ENCODE results near the gene SLC22A31. TPM values are rescaled to one million over a fixed set of nuclear protein-coding genes. Genes with fewer than 3 reads are reported as not detected.
A peak's percentile ranks its signal among the peaks of the same experiment; 100 is the strongest.

The SLC22A31 gene
- total and polyA plus RNA-seq, 2 experiments from 2014 or later = 2.1 to 13.8 TPM

DNA sequence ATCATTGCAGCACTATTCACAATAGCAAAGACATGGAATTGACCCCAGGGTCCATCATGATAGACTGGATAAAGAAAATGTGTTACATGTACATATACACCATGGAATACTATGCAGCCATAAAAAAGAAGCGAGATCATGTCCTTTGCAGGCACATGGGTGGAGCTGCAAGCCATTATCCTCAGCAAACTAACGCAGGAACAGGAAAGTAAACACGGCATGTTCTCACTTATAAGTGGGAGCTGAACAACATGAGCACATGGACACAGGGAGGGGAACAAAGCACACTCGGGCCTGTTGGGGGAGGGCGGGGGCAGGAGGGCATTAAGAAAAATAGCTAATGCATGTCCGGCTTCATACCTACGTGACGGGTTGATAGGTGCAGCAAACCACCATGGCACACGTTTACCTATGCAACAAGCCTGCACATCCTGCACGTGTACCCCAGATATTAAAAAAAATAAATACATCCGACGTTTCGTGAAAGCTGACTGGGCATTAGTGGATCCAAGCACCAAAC, 46.1 kb upstream of the SLC22A31 start:
- ATAC-seq (no peak), DNase-seq (ENCODE audit: low spot score) (no peak)
- Histone ChIP-seq H2AFZ (peak overlapping the region; percentile 72; the same call in 1 of the 2 replicates), H3F3A (replicated peaks; ENCODE audit: low read depth) (0 out of 2 replicates have a peak, but pooled peaks cover 5% of the 10 kb centered on the region), H3K9me2 (ENCODE audit: insufficient read depth) (peaks cover 2% of the 10 kb centered on the region; the same call in 1 of the 2 replicates), H4K20me1 (replicated peaks; ENCODE audit: insufficient read depth) (no peaks in the 10 kb centered on the region), H3K4me2 (peak overlapping the region; percentile 83), H3K4me1 (ENCODE audit: insufficient read depth) (no peaks in the 10 kb centered on the region; the same call in 1 of the 2 replicates), H3K27me3 (ENCODE audit: insufficient read depth) (peaks cover 11% of the 10 kb centered on the region; the same call in 1 of the 2 replicates), H3K27ac (ENCODE audit: low read depth) (no peak overlapping the region), H3K36me3 (ENCODE audit: insufficient read depth) (no peaks in the 10 kb centered on the region), H3K4me3 (peak overlapping the region; percentile 68), H3K79me2 (replicated peaks; ENCODE audit: insufficient read depth) (no peaks in the 10 kb centered on the region)
- TF ChIP-seq NANOG (IDR thresholded peaks at IDR 0.05; ENCODE audit: borderline replicate concordance) = no peak
- TF ChIP-seq, protein P1, sequence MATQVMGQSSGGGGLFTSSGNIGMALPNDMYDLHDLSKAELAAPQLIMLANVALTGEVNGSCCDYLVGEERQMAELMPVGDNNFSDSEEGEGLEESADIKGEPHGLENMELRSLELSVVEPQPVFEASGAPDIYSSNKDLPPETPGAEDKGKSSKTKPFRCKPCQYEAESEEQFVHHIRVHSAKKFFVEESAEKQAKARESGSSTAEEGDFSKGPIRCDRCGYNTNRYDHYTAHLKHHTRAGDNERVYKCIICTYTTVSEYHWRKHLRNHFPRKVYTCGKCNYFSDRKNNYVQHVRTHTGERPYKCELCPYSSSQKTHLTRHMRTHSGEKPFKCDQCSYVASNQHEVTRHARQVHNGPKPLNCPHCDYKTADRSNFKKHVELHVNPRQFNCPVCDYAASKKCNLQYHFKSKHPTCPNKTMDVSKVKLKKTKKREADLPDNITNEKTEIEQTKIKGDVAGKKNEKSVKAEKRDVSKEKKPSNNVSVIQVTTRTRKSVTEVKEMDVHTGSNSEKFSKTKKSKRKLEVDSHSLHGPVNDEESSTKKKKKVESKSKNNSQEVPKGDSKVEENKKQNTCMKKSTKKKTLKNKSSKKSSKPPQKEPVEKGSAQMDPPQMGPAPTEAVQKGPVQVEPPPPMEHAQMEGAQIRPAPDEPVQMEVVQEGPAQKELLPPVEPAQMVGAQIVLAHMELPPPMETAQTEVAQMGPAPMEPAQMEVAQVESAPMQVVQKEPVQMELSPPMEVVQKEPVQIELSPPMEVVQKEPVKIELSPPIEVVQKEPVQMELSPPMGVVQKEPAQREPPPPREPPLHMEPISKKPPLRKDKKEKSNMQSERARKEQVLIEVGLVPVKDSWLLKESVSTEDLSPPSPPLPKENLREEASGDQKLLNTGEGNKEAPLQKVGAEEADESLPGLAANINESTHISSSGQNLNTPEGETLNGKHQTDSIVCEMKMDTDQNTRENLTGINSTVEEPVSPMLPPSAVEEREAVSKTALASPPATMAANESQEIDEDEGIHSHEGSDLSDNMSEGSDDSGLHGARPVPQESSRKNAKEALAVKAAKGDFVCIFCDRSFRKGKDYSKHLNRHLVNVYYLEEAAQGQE (IDR thresholded peaks at IDR 0.05; ENCODE audit: unreplicated experiment) = no peak
- no peak for TF ChIP-seq ZNF114 (CRISPR knock-in tag; IDR thresholded peaks at IDR 0.05)
- no peak for TF ChIP-seq EZH2phosphoT487 (IDR thresholded peaks at IDR 0.05; ENCODE audit: unreplicated experiment)
- TF ChIP-seq, protein P2, sequence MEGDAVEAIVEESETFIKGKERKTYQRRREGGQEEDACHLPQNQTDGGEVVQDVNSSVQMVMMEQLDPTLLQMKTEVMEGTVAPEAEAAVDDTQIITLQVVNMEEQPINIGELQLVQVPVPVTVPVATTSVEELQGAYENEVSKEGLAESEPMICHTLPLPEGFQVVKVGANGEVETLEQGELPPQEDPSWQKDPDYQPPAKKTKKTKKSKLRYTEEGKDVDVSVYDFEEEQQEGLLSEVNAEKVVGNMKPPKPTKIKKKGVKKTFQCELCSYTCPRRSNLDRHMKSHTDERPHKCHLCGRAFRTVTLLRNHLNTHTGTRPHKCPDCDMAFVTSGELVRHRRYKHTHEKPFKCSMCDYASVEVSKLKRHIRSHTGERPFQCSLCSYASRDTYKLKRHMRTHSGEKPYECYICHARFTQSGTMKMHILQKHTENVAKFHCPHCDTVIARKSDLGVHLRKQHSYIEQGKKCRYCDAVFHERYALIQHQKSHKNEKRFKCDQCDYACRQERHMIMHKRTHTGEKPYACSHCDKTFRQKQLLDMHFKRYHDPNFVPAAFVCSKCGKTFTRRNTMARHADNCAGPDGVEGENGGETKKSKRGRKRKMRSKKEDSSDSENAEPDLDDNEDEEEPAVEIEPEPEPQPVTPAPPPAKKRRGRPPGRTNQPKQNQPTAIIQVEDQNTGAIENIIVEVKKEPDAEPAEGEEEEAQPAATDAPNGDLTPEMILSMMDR (conservative IDR thresholded peaks at IDR 0.05; ENCODE audit: low read depth in 2 of 2) = no peak
- TF ChIP-seq JUNB (IDR thresholded peaks at IDR 0.05; ENCODE audit: unreplicated experiment) = no peak
- TF ChIP-seq, protein P3, sequence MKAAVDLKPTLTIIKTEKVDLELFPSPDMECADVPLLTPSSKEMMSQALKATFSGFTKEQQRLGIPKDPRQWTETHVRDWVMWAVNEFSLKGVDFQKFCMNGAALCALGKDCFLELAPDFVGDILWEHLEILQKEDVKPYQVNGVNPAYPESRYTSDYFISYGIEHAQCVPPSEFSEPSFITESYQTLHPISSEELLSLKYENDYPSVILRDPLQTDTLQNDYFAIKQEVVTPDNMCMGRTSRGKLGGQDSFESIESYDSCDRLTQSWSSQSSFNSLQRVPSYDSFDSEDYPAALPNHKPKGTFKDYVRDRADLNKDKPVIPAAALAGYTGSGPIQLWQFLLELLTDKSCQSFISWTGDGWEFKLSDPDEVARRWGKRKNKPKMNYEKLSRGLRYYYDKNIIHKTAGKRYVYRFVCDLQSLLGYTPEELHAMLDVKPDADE (IDR thresholded peaks at IDR 0.05) = no peak
- TF ChIP-seq, protein P4, sequence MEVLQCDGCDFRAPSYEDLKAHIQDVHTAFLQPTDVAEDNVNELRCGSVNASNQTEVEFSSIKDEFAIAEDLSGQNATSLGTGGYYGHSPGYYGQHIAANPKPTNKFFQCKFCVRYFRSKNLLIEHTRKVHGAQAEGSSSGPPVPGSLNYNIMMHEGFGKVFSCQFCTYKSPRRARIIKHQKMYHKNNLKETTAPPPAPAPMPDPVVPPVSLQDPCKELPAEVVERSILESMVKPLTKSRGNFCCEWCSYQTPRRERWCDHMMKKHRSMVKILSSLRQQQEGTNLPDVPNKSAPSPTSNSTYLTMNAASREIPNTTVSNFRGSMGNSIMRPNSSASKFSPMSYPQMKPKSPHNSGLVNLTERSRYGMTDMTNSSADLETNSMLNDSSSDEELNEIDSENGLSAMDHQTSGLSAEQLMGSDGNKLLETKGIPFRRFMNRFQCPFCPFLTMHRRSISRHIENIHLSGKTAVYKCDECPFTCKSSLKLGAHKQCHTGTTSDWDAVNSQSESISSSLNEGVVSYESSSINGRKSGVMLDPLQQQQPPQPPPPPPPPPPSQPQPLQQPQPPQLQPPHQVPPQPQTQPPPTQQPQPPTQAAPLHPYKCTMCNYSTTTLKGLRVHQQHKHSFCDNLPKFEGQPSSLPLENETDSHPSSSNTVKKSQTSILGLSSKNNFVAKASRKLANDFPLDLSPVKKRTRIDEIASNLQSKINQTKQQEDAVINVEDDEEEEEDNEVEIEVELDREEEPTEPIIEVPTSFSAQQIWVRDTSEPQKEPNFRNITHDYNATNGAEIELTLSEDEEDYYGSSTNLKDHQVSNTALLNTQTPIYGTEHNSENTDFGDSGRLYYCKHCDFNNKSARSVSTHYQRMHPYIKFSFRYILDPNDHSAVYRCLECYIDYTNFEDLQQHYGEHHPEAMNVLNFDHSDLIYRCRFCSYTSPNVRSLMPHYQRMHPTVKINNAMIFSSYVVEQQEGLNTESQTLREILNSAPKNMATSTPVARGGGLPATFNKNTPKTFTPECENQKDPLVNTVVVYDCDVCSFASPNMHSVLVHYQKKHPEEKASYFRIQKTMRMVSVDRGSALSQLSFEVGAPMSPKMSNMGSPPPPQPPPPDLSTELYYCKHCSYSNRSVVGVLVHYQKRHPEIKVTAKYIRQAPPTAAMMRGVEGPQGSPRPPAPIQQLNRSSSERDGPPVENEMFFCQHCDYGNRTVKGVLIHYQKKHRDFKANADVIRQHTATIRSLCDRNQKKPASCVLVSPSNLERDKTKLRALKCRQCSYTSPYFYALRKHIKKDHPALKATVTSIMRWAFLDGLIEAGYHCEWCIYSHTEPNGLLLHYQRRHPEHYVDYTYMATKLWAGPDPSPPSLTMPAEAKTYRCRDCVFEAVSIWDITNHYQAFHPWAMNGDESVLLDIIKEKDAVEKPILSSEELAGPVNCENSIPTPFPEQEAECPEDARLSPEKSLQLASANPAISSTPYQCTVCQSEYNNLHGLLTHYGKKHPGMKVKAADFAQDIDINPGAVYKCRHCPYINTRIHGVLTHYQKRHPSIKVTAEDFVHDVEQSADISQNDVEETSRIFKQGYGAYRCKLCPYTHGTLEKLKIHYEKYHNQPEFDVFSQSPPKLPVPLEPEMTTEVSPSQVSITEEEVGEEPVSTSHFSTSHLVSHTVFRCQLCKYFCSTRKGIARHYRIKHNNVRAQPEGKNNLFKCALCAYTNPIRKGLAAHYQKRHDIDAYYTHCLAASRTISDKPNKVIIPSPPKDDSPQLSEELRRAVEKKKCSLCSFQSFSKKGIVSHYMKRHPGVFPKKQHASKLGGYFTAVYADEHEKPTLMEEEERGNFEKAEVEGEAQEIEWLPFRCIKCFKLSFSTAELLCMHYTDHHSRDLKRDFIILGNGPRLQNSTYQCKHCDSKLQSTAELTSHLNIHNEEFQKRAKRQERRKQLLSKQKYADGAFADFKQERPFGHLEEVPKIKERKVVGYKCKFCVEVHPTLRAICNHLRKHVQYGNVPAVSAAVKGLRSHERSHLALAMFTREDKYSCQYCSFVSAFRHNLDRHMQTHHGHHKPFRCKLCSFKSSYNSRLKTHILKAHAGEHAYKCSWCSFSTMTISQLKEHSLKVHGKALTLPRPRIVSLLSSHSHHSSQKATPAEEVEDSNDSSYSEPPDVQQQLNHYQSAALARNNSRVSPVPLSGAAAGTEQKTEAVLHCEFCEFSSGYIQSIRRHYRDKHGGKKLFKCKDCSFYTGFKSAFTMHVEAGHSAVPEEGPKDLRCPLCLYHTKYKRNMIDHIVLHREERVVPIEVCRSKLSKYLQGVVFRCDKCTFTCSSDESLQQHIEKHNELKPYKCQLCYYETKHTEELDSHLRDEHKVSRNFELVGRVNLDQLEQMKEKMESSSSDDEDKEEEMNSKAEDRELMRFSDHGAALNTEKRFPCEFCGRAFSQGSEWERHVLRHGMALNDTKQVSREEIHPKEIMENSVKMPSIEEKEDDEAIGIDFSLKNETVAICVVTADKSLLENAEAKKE (CRISPR knock-in tag; IDR thresholded peaks at IDR 0.05) = no peak
- no peak for TF ChIP-seq EZH2 (IDR thresholded peaks at IDR 0.05; ENCODE audit: low read depth, unreplicated experiment)
- TF ChIP-seq ZNF331 (CRISPR knock-in tag; IDR thresholded peaks at IDR 0.05; ENCODE audit: low read depth) = no peak
- TF ChIP-seq STAT1 (IDR thresholded peaks at IDR 0.05; ENCODE audit: unreplicated experiment) = no peak
- TF ChIP-seq CREB1 (CRISPR knock-in tag; IDR thresholded peaks at IDR 0.05; ENCODE audit: low read depth) = no peak
- TF ChIP-seq POLR2AphosphoS5 (IDR thresholded peaks at IDR 0.05; ENCODE audit: low read depth) = no peak
- Mint-ChIP-seq H3K27ac (no peak overlapping the region), H3K27me3 (ENCODE audit: insufficient read depth, low read depth, poor library complexity) (peaks cover 17% of the 10 kb centered on the region), H3K4me3 (peak overlapping the region; percentile 78), H3K36me3 (ENCODE audit: low read depth) (peaks cover 7% of the 10 kb centered on the region; the same call in 2 of the 3 replicates), H3K9me3 (peaks cover 6% of the 10 kb centered on the region; the same call in 2 of the 3 replicates), H3K4me1 (peaks cover 4% of the 10 kb centered on the region; the same call in 1 of the 3 replicates)

All from GM23338 (cell line).